Testis (tissue), 2 donors: Measurements from ENCODE around the gene KCNAB1.
"Not testable (repeated sequence)": the region's sequence is repeated elsewhere in the genome, so short reads cannot be mapped to it uniquely, and the experiment has no call there.

Experiments used
- CTCF ChIP-seq, 3 experiments: fragments of 450-650 bp in 2 of 3; fragments of 200-600 bp in 1 of 3; sonication (generic) in 1 of 3; IDR thresholded peaks; one replicate each; pipeline ENCODE4 v1.5.1; 2016 to 2019; ENCODE audit warnings: antibody characterized with exemption in 3 of 3, mild to moderate bottlenecking in 2 of 3, moderate library complexity in 1 of 3
- POLR2A ChIP-seq: fragments of 450-650 bp; IDR thresholded peaks from one replicate; pipeline ENCODE4 v1.6.1; 2017; ENCODE audit warnings: antibody characterized with exemption, mild to moderate bottlenecking, moderate library complexity

- not testable (repeated sequence) for TF ChIP-seq CTCF (IDR thresholded peaks at IDR 0.05); POLR2A
Observed at GRCh38 chr3:156224046-156224445, 103.7 kb downstream of the KCNAB1 start.
